Measurements from ENCODE around the gene STXBP6. TPM values are rescaled to one million over a fixed set of nuclear protein-coding genes. Genes with fewer than 3 reads are reported as not detected.

Gene STXBP6
- 10 to 100 TPM; 11.0 to 23.9 TPM for total RNA-seq
- long read RNA-seq, partial matches to known transcripts: 0 of 1 reads
- long read RNA-seq, other reads (novel, unspliced or antisense): 1 of 1 reads

DNA sequence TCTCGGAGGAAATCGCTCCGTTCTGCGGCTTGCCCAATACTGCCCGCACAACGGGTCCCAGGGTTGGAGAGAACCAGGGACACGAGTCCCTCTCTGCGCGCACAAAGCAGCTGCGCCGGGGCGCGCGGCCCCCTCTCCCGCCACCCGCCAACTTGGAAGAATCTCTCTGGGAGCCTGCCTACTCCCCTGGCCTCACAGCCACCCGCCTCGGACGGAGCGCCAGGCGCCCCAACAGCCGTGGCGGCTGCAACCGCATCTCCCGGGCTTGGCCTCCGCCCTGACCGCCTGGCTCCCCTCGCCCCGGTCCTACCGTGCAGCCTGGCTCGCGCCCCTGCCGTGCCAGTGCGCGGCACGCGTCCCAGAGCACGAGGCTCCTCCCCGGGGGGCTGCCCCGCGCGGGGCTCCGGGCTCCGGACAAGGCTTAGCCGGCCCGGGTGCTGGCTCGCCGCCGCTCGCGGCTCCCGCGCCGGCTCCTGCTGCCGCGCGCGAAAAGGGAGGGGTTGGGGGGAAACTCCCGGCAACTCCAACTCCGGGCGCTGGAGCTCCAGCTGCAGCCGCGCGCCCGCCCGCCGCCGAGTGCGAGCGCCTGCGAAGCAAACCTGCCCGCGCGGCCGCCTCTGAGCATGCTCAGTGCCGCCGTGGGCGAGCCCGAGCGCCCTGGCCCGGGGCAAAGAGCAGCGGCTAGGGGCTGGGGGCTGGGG lies at the start of gene STXBP6:
TSS of gene STXBP6 (minus strand) at position 580 of the 701 bp plus-strand sequence. CDS start 75,329 bp downstream, outside the sequence.
- intact Hi-C loops (cut with DNase I): loop anchor here (5.0 kb wide), 2 partner anchors 78 to 83 kb away; no protein-coding TSS in a partner anchor
- ATAC-seq: peak; percentile 91 to 92

GRCh38 chr14:25097120-25097519 lies 47.2 kb upstream of the STXBP6 start:
- intact Hi-C loops (cut with DNase I): no loop called here

More for the DNA sequence above, at the start of gene STXBP6:
- DNase-seq: peak; percentile 80

DNA sequence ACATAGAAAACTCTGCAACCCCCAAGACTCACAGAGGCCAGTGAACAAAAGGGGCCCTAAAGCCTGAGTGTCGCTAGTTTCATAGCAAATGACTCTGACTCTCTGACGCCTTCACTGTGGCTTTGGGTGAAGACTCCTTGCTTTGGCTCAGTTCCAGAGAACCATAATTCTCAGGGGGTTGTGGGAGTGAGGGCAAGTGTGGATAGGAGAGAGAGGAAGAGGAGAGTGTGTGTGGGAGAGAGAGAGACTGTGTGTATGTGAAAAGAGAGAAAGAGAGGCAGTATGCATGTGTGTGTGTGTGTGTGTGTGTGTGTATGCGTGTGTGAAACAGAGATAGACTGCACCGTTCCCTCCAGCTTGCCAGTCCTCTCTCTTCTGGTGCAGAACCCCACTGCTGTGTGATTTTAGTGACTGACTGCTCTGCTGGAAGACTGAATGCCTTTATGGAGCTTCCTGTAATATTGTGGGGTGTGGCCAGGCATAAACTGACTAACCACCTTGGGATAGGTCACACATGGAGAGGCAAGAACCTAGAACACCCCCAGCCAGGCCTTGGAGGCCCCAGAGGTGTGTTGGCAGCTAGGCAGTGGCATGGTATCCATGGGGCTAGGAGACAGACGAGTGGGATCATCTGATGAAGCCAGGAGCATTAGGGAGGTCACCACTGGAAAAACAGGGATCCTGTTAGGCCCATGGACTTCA lies 45.9 kb upstream of the STXBP6 start:
- intact Hi-C loops (cut with DNase I): no loop called here
- ATAC-seq: peak in 1 of 2 donors; percentile 22

More at GRCh38 chr14:25097120-25097519, 47.2 kb upstream of the STXBP6 start:
- DNase-seq: no peak
- ATAC-seq: no peak

GRCh38 chr14:25094171-25094907 lies 44.4 kb upstream of the STXBP6 start:
- DNase-seq: no peak
- intact Hi-C loops (cut with DNase I): no loop called here
- no peak for ATAC-seq

More for the DNA sequence above, 45.9 kb upstream of the STXBP6 start:
- DNase-seq: no peak

- DNase-seq (no peak), ATAC-seq (no peak)
- intact Hi-C loops (cut with DNase I): no loop called here
Measured at GRCh38 chr14:25092258-25092740, 42.4 kb upstream of the STXBP6 start.

DNA sequence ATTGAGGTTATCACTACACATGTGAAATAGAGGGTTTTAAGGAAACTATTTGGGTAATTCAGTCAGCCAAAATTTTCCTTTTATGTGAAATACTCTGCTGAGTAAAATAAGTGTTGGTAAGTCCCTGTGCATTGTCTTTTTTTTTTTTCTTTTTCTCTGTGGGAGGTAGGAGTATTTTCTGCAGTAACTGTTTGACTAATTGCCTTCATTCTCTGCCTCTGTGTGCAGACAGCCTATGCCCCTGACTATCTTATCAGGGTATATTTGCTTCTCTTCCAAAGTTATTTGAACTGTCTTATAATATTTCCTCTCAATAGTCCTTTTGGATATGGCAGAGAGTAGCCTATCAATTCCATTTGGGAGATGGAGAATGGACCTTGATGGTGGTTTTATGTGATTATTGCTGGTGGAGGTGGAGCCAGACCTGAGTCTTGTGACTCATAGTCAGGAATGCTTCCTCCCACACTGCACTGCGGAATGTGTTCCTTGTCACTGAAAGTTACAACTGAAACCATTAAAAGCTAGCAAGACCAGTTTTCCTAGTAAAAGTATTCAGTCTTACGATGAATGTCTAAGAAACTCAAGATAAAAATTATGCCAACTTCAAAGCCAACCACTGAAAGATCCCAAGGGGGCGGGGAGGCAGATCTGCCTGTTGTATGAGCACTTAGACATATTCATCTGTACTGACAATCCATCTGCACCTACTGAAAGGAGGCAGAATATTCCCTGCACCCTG lies 40.9 kb upstream of the STXBP6 start:
- intact Hi-C loops (cut with DNase I): no loop called here
- ATAC-seq: peak in 1 of 2 donors; percentile 66

DNA sequence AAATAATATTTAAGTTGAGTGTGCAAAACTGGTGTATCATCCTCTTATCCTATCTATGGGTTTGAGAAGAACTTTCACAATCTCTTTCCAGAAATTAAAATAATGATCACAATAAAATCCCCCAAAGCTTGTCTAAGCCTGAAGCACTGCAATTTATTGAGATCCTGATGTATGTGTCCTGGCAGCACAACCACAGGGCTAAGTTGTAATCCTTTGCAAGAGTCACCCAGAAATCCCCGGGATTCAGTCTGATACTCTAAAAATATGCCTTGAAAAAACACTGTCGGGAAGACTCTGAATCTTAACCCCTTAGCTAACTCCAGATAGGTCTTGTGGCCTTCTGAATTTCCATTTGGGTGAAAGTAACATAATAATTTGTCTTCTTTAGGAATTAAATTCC lies 40.3 kb upstream of the STXBP6 start:
- intact Hi-C loops (cut with DNase I): no loop called here
- ATAC-seq: no peak
- no peak for DNase-seq

More for the DNA sequence above, 40.9 kb upstream of the STXBP6 start:
- DNase-seq: no peak

DNA sequence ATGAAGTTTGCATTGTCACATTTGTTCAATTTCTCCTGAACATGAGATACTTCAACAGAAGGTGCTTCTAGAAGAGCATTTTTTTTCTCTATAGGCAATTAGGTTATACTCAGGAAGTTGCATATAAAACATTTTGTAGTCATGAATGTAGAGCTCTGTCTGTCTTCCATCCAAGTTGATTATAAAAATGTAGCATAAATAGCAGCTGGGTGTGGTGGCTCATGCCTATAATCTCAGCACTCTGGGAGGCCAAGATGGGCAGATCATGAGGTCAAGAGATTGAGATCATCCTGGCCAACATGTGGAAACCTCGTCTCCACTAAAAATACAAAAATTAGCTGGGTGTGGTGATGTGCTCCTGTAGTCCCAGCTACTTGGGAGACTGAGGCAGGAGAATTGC lies 39.5 kb upstream of the STXBP6 start:
- no peak for ATAC-seq
- DNase-seq: no peak
- intact Hi-C loops (cut with DNase I): no loop called here

DNA sequence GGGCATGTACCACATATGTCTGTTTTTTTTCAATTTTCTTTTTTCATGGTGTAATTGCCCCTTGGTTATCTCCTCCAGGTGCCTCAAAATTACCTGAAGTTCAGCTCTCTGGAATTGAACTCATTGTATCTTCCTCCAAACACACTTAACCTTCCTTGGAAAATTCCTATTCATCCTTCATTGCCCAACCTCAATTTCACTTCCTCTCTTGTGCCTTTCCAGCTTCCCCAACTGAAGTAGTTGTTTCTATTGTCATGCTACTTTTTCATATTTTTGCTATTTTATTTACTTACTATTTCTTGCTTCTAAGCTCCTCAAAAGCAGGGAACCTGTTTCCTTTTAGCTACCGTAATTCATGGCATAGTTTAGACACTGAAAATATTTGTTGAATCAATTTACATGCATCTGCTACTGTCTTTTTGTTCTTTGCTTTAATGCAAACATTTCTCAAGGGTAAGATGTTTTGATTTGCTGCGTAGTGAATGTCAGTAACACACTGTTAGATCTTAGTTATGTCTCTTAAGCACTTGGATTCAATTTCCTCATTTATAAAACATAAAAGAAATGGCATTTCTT lies 37.0 kb upstream of the STXBP6 start:
- intact Hi-C loops (cut with DNase I): no loop called here
- DNase-seq: no peak
- ATAC-seq: no peak

DNA sequence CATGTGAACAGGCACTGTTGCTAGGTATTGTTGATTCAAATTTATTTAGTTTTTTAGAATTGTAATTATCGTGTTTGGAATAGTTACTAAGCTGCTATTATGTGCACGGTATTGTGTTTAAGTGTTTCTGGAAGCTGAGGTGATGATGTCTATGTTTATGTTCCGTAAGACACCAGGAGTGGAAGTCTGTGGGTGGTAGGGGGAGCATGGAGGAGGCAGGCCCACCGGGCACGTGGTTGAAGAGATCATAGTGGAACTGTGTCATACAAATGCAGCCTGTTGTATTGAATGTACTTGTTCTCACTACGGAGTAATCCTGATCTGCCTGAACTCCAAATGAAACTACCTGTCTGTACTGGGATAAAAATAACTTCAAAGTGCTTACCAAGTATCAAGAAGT lies 36.1 kb upstream of the STXBP6 start:
- ATAC-seq (no peak), DNase-seq (no peak)
- intact Hi-C loops (cut with DNase I): no loop called here

DNA sequence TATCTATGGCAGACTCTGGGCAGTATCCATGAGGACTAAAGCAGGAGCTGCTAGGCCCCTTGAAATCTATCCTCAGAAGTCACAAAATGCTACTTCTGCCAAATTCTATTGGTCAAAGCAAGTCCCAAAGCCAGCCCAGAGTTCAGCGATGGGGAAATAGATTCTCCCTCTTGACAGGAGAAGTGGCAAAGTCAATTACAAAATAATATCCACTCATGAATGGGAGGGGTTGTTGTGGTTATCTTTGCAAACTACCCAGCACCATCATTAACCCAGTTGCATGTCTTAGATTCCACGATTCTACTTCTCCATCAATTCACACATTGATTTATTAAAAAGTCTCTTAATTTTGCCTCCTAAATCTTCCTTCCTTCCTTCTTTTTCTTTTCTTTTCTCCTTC lies 30.7 kb upstream of the STXBP6 start:
- no peak for ATAC-seq
- no peak for DNase-seq
- intact Hi-C loops (cut with DNase I): no loop called here

DNA sequence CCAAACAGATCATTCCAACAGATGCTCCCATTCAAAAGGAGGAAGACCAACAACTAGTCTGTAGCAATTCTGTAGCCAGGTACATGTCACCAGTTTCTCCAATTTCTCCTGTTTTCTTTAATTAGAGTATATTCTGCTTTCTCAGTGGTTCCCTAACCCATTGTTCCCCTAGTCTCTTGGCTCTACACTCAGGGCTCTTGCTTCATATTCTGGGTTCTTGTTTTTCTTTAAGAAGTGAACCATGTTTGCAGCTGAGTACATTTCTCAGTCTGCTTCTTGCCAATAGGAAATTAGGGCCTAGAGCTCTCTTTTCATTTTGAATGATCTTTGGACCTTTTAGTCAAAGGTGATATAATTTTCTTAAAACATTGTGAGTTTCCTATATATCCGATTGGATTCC lies 29.4 kb upstream of the STXBP6 start:
- ATAC-seq (no peak), DNase-seq (no peak)
- intact Hi-C loops (cut with DNase I): no loop called here

DNA sequence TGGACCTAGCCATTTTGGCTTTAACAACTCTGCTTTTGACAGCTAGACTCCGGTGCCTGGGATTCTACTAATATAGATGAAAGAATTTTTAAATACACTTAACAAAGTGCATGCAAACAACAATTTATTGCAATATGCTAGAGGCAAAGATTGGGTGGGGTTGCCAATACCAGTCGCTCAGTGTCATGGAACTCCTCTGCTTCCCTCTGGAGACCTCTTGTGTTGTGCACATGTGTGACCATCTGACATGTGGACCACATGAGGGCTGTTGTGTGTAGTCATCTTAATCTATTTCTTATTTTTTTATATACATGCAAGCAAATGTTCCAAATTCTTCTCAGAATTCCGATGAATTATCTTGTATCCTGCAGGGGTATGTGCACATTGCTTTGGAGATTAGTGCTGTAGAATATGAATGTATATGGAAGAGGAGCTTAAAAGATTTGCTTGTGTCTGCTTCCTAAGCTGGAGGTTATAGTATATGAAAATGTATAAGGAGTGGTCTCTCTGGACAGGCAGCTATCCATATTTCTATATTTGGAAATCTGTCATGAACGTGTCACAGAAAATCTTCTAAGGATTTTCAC lies 24.2 kb upstream of the STXBP6 start:
- no peak for DNase-seq
- intact Hi-C loops (cut with DNase I): no loop called here
- no peak for ATAC-seq

DNA sequence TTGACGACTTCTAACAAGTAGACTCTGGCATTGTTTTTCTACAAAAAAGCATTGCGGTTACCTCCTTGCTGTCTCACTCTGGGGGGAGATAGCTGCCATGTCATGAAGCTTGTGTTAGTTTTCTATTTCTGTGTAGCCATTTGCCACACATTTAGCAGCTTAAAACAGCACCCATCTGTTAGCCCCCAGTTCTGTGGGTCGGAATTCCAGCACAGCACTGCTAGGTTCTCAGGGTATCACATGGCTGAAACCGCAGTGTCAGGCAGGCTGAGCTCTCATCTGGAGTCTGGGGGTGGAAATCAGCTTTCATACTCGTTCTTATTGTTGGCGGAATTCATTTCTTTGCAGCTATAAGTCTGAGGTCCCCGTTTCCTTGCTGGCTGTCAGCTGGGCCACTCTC lies 19.9 kb upstream of the STXBP6 start:
- no peak for ATAC-seq
- intact Hi-C loops (cut with DNase I): no loop called here
- DNase-seq: no peak

- DNase-seq (no peak), ATAC-seq (no peak)
- intact Hi-C loops (cut with DNase I): no loop called here
Measured at GRCh38 chr14:25067600-25067999, 17.7 kb upstream of the STXBP6 start.

GRCh38 chr14:25062022-25062321 lies 12.0 kb upstream of the STXBP6 start:
- intact Hi-C loops (cut with DNase I): no loop called here
- ATAC-seq (no peak), DNase-seq (no peak)

DNA sequence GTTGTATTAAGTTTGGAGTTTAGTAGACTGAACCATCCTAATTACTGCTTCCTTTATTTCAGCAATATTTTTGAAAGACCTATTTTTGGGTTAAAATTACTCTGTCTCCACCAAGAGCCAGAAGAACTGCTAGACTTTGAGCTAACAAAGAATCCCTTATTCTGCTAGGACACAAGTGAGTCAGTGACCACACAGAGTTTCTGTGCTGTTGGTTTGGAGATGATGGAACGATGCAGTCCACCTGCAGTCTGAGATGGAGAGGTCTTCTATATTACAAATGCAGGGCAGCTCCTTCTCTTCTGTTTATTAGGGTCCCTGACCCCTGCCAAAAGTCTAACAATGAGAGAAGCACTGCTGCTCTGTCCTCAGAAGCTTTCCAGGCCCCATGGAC lies 6.7 kb upstream of the STXBP6 start:
- DNase-seq (no peak), ATAC-seq (no peak)
- intact Hi-C loops (cut with DNase I): no loop called here

- intact Hi-C loops (cut with DNase I): no loop called here
- ATAC-seq (no peak), DNase-seq (no peak)
Measured at GRCh38 chr14:25055992-25056687, 6.2 kb upstream of the STXBP6 start.
